ENCODE measurements around the gene XPA. TPM values are rescaled to one million over a fixed set of nuclear protein-coding genes. Genes with fewer than 3 reads are reported as not detected.

Gene XPA
- total and polyA plus RNA-seq, 2 of the 13 experiments (the other 11 are each of a cell fraction or from before 2014, with no cell fraction given) = 2.3 to 15.2 TPM

DNA sequence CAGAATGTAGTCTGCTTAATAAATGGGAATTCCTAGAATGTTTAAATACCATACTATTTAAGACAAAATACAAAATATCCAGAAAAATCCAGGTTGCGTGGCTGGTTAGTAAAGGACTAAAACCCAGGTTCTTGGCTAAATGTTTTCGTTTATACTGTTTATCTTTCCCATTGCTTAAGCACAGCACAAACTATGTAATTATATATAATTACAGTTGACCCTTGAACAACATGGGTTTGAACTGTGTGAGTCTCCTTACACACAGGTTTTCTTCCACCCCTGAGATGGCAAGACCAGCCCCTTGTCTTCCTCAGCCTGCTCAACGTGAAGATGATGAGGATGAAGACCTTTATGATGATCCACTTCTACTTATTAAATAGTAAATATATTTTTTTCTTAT lies 24.7 kb downstream of the XPA start:
- intact Hi-C loops (cut with micrococcal nuclease; ENCODE audit: unreplicated experiment) (no loop called here), in situ Hi-C loops (cut with HindIII; ENCODE audit: extremely low pct_ligation_motif_present, low pct_unique_long_range_greater_than_20kb) (no loop called here)
- no peak overlapping the region for H3K4me2 ChIP-seq (ENCODE audit: low read depth, low read length)
- H4K20me1 ChIP-seq (ENCODE audit: insufficient read depth, low read length) = no peaks in the 10 kb centered on the region
- no peaks in the 10 kb centered on the region for H3K79me2 ChIP-seq (ENCODE audit: insufficient read depth, low read length)
- no peak overlapping the region for H3K4me3 ChIP-seq (replicated peaks in 1 of 3; ENCODE audit: insufficient read depth in 1 of 3, low read depth in 2 of 3, low read length in 3 of 3)
- BruUV-seq (replicated peaks) = no TSS peak
- peaks cover 8% of the 10 kb centered on the region for H3K4me1 ChIP-seq (ENCODE audit: insufficient read depth, low read length)
- CTCF ChIA-PET (ENCODE audit: low intra/inter-chr PET ratio, low total read pairs) = no interaction called here
- no peak overlapping the region for H3K27ac ChIP-seq (ENCODE audit: extremely low read length, insufficient read depth, low read length)
- H3K9me3 ChIP-seq (ENCODE audit: low read length) = no peaks in the 10 kb centered on the region
- peaks cover 21 to 81% of the 10 kb centered on the region in 2 experiments for H3K36me3 ChIP-seq (replicated peaks in 1 of 2; ENCODE audit: control insufficient read depth in 1 of 2, insufficient read depth in 2 of 2, low read length in 2 of 2)
- ATAC-seq = no peak
- no peak for DNase-seq (ENCODE audit: low spot score)
- no peak overlapping the region for H2AFZ ChIP-seq (ENCODE audit: low read length)
- FAIRE-seq = no peak
- H3K9ac ChIP-seq (ENCODE audit: insufficient read depth, low read depth, low read length) = no peak overlapping the region
- no peaks in the 10 kb centered on the region for H3K27me3 ChIP-seq (ENCODE audit: control insufficient read depth in 1 of 2, insufficient read depth in 2 of 2, low read length in 2 of 2)
- POLR2A ChIA-PET = no interaction called here
- WGBS (ENCODE audit: low lambda C conversion rate) = 93% methylated on average over 3 of the region's 3 CpGs
- no peak for TF ChIP-seq ZNF770 (CRISPR knock-in tag; IDR thresholded peaks at IDR 0.05)
- TF ChIP-seq ZNF280D (CRISPR knock-in tag; IDR thresholded peaks at IDR 0.05) = no peak
- no peak for TF ChIP-seq SCMH1 (CRISPR knock-in tag; IDR thresholded peaks at IDR 0.05; ENCODE audit: borderline replicate concordance)
- no peak for TF ChIP-seq MLXIP (CRISPR knock-in tag; IDR thresholded peaks at IDR 0.05; ENCODE audit: borderline replicate concordance)
- no peak for TF ChIP-seq ZKSCAN8 (CRISPR knock-in tag; IDR thresholded peaks at IDR 0.05; ENCODE audit: borderline replicate concordance)
- no peak for TF ChIP-seq STAT5B (CRISPR knock-in tag; IDR thresholded peaks at IDR 0.05)
- TF ChIP-seq HNF4G (IDR thresholded peaks at IDR 0.05; ENCODE audit: borderline replicate concordance, low read depth, low read length) = no peak
- no peak for TF ChIP-seq HNF4G (CRISPR knock-in tag; IDR thresholded peaks at IDR 0.05; ENCODE audit: borderline replicate concordance, low read depth)
- TF ChIP-seq AKAP8 (CRISPR knock-in tag; IDR thresholded peaks at IDR 0.05) = no peak
- TF ChIP-seq CSRNP1 (CRISPR knock-in tag; IDR thresholded peaks at IDR 0.05) = no peak
- no peak for TF ChIP-seq ZNF746 (CRISPR knock-in tag; IDR thresholded peaks at IDR 0.05)
- TF ChIP-seq ZNF331 (CRISPR knock-in tag; IDR thresholded peaks at IDR 0.05) = no peak
- TF ChIP-seq ZBTB20 (CRISPR knock-in tag; IDR thresholded peaks at IDR 0.05; ENCODE audit: borderline replicate concordance, low read depth) = no peak

Measured in HepG2 (cell line).